Esophagus muscularis mucosa (tissue), 4 donors: Measurements from ENCODE around the gene HS3ST4. TPM values are rescaled to one million over a fixed set of nuclear protein-coding genes. Genes with fewer than 3 reads are reported as not detected.

Experiments used
- DNase-seq: peaks from one replicate; pipeline ENCODE4 v3.0.0-alpha.2; 2017; ENCODE audit errors: extremely low spot score
- H3K27ac ChIP-seq, 4 donors: fragments of 200-600 bp; sonication (generic); replicated peaks in 1 of 4; 1 replicate in 3 of 4; 2 replicates in 1 of 4; pipeline ENCODE4 v1.5.1; 2016 to 2019; ENCODE audit warnings: mild to moderate bottlenecking in 1 of 4
- H3K27me3 ChIP-seq, 4 donors: fragments of 200-600 bp; sonication (generic); one replicate each; pipeline versions ENCODE4 v1.5.1 to v1.6.0; 2016 to 2019
- H3K36me3 ChIP-seq, 4 donors: fragments of 200-600 bp; sonication (generic); one replicate each; pipeline ENCODE4 v1.5.1; 2016 to 2019
- H3K4me1 ChIP-seq, 4 donors: fragments of 200-600 bp; sonication (generic); one replicate each; pipeline ENCODE4 v1.5.1; 2016 to 2019
- H3K4me3 ChIP-seq, 4 donors: fragments of 200-600 bp; sonication (generic); 1 replicate in 2 of 4; 2 replicates in 2 of 4; pipeline ENCODE4 v1.5.1; 2016 to 2019; ENCODE audit warnings: mild to moderate bottlenecking in 4 of 4, moderate library complexity in 1 of 4
- H3K9me3 ChIP-seq, 4 donors: fragments of 200-600 bp; sonication (generic); 1 replicate in 3 of 4; 2 replicates in 1 of 4; pipeline ENCODE4 v1.5.1; 2016 to 2019
- CTCF ChIP-seq, 3 experiments: fragments of 200-600 bp in 2 of 3; fragments of 450-650 bp in 1 of 3; sonication (generic) in 2 of 3; IDR thresholded peaks; one replicate each; pipeline ENCODE4 v1.5.1; 2017 to 2019; ENCODE audit warnings: antibody characterized with exemption in 3 of 3, mild to moderate bottlenecking in 2 of 3, moderate library complexity in 1 of 3
- EP300 ChIP-seq: sonication (generic); formaldehyde crosslinking; IDR thresholded peaks from one replicate; pipeline ENCODE4 v1.6.1; 2017; ENCODE audit warnings: antibody characterized with exemption
- POLR2A ChIP-seq: fragments of 450-650 bp; IDR thresholded peaks from one replicate; pipeline ENCODE4 v1.6.1; 2017; ENCODE audit warnings: antibody characterized with exemption, moderate library complexity, mild to moderate bottlenecking, low read depth
- POLR2AphosphoS5 ChIP-seq, 2 donors: sonication (generic); formaldehyde crosslinking; IDR thresholded peaks; one replicate each; pipeline ENCODE4 v1.6.1; 2017; ENCODE audit warnings: antibody characterized with exemption in 2 of 2
- WGBS: methylation state at CpG from one replicate; pipeline ENCODE4 v1.1.5; 2018; 5-methylcytosine and 5-hydroxymethylcytosine counted together
- intact Hi-C: fragments of 100-400 bp; cut with DNase I; formaldehyde crosslinking; loops from one replicate; pipeline ENCODE4 v1.15.1; 2023
- total RNA-seq, 4 donors: library from RNA; depleted of rRNA; stranded (reverse); fragments of >200 nt; gene quantifications; one replicate each; pipeline versions ENCODE4 v1.1.0 to v1.2.1, GENCODE V29; 2016

HS3ST4 gene
- total RNA-seq, 4 donors from 2014 or later: not detected

- Histone ChIP-seq H3K9me3 (no peaks in the 10 kb centered on the region), H3K4me3 (no peak overlapping the region), H3K36me3 (no peaks in the 10 kb centered on the region), H3K4me1 (no peaks in the 10 kb centered on the region), H3K27ac (no peak overlapping the region), H3K27me3 (peaks cover 0 to 21% (median 0%) of the 10 kb centered on the region in 4 donors)
- intact Hi-C loops: no loop called here
- TF ChIP-seq POLR2A (no peak), EP300 (no peak), POLR2AphosphoS5 (IDR thresholded peaks at IDR 0.05) (no peak)
- no peak for DNase-seq
- WGBS: 40% methylated on average over 4 of the region's 4 CpGs
These were observed 203.6 kb downstream of the HS3ST4 start for GRCh38 chr16:25895380-25895779.

GRCh38 chr16:25896411-25896810 lies 204.7 kb downstream of the HS3ST4 start:
- no peaks in the 10 kb centered on the region for H3K9me3 ChIP-seq
- peaks cover 0 to 25% (median 0%) of the 10 kb centered on the region in 4 donors for H3K27me3 ChIP-seq
- 45% methylated on average over 5 of the region's 5 CpGs for WGBS
- TF ChIP-seq EP300 (no peak), POLR2AphosphoS5 (IDR thresholded peaks at IDR 0.05) (no peak), POLR2A (no peak), CTCF (IDR thresholded peaks at IDR 0.05) (no peak)
- no peak for DNase-seq
- H3K4me3 ChIP-seq: no peak overlapping the region
- H3K36me3 ChIP-seq: no peaks in the 10 kb centered on the region
- intact Hi-C loops: no loop called here
- H3K4me1 ChIP-seq: no peaks in the 10 kb centered on the region
- no peak overlapping the region for H3K27ac ChIP-seq

- no peaks in the 10 kb centered on the region for H3K4me1 ChIP-seq
- WGBS: 48% methylated on average over 10 of the region's 10 CpGs
- DNase-seq: no peak
- H3K27me3 ChIP-seq: peaks cover 0 to 34% (median 0%) of the 10 kb centered on the region in 4 donors
- no peaks in the 10 kb centered on the region for H3K36me3 ChIP-seq
- no peak overlapping the region for H3K4me3 ChIP-seq
- intact Hi-C loops: no loop called here
- no peaks in the 10 kb centered on the region for H3K9me3 ChIP-seq
- H3K27ac ChIP-seq: no peak overlapping the region
- TF ChIP-seq EP300: no peak
- TF ChIP-seq POLR2A: no peak
- no peak for TF ChIP-seq CTCF (IDR thresholded peaks at IDR 0.05)
- no peak for TF ChIP-seq POLR2AphosphoS5 (IDR thresholded peaks at IDR 0.05)
These were observed 205.9 kb downstream of the HS3ST4 start for GRCh38 chr16:25897702-25898101.

GRCh38 chr16:25905810-25906209 lies 214.1 kb downstream of the HS3ST4 start:
- intact Hi-C loops: no loop called here
- DNase-seq: no peak
- H3K4me1 ChIP-seq: no peaks in the 10 kb centered on the region
- no peak overlapping the region for H3K4me3 ChIP-seq
- peaks cover 0 to 21% (median 0%) of the 10 kb centered on the region in 4 donors for H3K27me3 ChIP-seq
- no peak for TF ChIP-seq POLR2A
- TF ChIP-seq EP300: no peak
- no peak for TF ChIP-seq POLR2AphosphoS5 (IDR thresholded peaks at IDR 0.05)
- TF ChIP-seq CTCF (IDR thresholded peaks at IDR 0.05): no peak
- 79% methylated on average over 6 of the region's 6 CpGs for WGBS
- H3K36me3 ChIP-seq: no peaks in the 10 kb centered on the region
- H3K9me3 ChIP-seq: no peaks in the 10 kb centered on the region
- H3K27ac ChIP-seq: no peak overlapping the region

GRCh38 chr16:25910971-25911370 lies 219.2 kb downstream of the HS3ST4 start:
- Histone ChIP-seq H3K9me3 (no peaks in the 10 kb centered on the region), H3K27ac (no peak overlapping the region), H3K4me1 (no peaks in the 10 kb centered on the region), H3K27me3 (peaks cover 0 to 27% (median 0%) of the 10 kb centered on the region in 4 donors), H3K4me3 (no peak overlapping the region), H3K36me3 (no peaks in the 10 kb centered on the region)
- intact Hi-C loops: no loop called here
- DNase-seq: no peak
- WGBS: 69% methylated on average over 2 of the region's 2 CpGs
- TF ChIP-seq EP300: no peak
- TF ChIP-seq POLR2AphosphoS5 (IDR thresholded peaks at IDR 0.05): no peak
- no peak for TF ChIP-seq CTCF (IDR thresholded peaks at IDR 0.05)
- TF ChIP-seq POLR2A: no peak
